Parathyroid adenoma (tissue), 2 donors: ENCODE measurements around the gene ZNF664.

Source experiments
- H2AFZ ChIP-seq: fragments of 300-600 bp; sonication (generic); one replicate; pipeline ENCODE4 v1.7.0; 2017; ENCODE audit warnings: antibody characterized with exemption, mild to moderate bottlenecking
- H3K27ac ChIP-seq: fragments of 300-600 bp; sonication (generic); one replicate; pipeline ENCODE4 v1.7.0; 2017
- H3K27me3 ChIP-seq: fragments of 300-600 bp; sonication (generic); one replicate; pipeline ENCODE4 v1.7.0; 2017; ENCODE audit warnings: low read length; ENCODE audit not compliant: control insufficient read depth, insufficient read depth
- H3K36me3 ChIP-seq: fragments of 300-600 bp; sonication (generic); one replicate; pipeline ENCODE4 v1.7.0; 2017; ENCODE audit warnings: low read length; ENCODE audit not compliant: control insufficient read depth, insufficient read depth
- H3K4me1 ChIP-seq: fragments of 300-600 bp; sonication (generic); one replicate; pipeline ENCODE4 v1.7.0; 2017; ENCODE audit warnings: control low read depth
- H3K4me2 ChIP-seq: fragments of 300-600 bp; sonication (generic); one replicate; pipeline ENCODE4 v1.7.0; 2017; ENCODE audit warnings: low read length
- H3K4me3 ChIP-seq: fragments of 300-600 bp; sonication (generic); one replicate; pipeline ENCODE4 v1.7.0; 2017; ENCODE audit warnings: low read depth, low read length
- H3K79me2 ChIP-seq: fragments of 300-600 bp; sonication (generic); one replicate; pipeline ENCODE4 v1.7.0; 2017; ENCODE audit warnings: control low read depth
- H3K9ac ChIP-seq: fragments of 300-600 bp; sonication (generic); one replicate; pipeline ENCODE4 v1.7.0; 2017; ENCODE audit warnings: mild to moderate bottlenecking
- H3K9me3 ChIP-seq: fragments of 300-600 bp; sonication (generic); one replicate; pipeline ENCODE4 v1.7.0; 2017; ENCODE audit warnings: low read length; ENCODE audit not compliant: control insufficient read depth
- CTCF ChIP-seq: fragments of 300-600 bp; sonication (generic); IDR thresholded peaks from one replicate; pipeline ENCODE4 v1.7.0; 2017; ENCODE audit warnings: antibody characterized with exemption, mild to moderate bottlenecking
- donor health status: primary hyperparathyroidism.

Gene ZNF664

GRCh38 chr12:124020514-124020949, 47.5 kb downstream of the ZNF664 start:
- Histone ChIP-seq H2AFZ (no peak overlapping the region), H3K4me2 (no peak overlapping the region), H3K36me3 (no peaks in the 10 kb centered on the region), H3K9me3 (no peaks in the 10 kb centered on the region), H3K9ac (no peak overlapping the region), H3K27me3 (no peaks in the 10 kb centered on the region), H3K27ac (peak overlapping the region; percentile 57), H3K79me2 (no peaks in the 10 kb centered on the region), H3K4me3 (no peak overlapping the region), H3K4me1 (peaks cover 20% of the 10 kb centered on the region)
- no peak for TF ChIP-seq CTCF

- TF ChIP-seq CTCF: no peak
- Histone ChIP-seq H2AFZ (no peak overlapping the region), H3K27me3 (no peaks in the 10 kb centered on the region), H3K4me1 (peaks cover 20% of the 10 kb centered on the region), H3K9ac (no peak overlapping the region), H3K27ac (peak overlapping the region; percentile 57), H3K79me2 (no peaks in the 10 kb centered on the region), H3K4me2 (no peak overlapping the region), H3K36me3 (no peaks in the 10 kb centered on the region), H3K4me3 (no peak overlapping the region), H3K9me3 (no peaks in the 10 kb centered on the region)
These were observed 48.0 kb downstream of the ZNF664 start for GRCh38 chr12:124021007-124021406.

- H3K4me3 ChIP-seq: no peak overlapping the region
- H3K9me3 ChIP-seq: no peaks in the 10 kb centered on the region
- no peak overlapping the region for H3K4me2 ChIP-seq
- H2AFZ ChIP-seq: no peak overlapping the region
- no peak overlapping the region for H3K27ac ChIP-seq
- H3K79me2 ChIP-seq: no peaks in the 10 kb centered on the region
- H3K4me1 ChIP-seq: peaks cover 20% of the 10 kb centered on the region
- H3K36me3 ChIP-seq: no peaks in the 10 kb centered on the region
- H3K27me3 ChIP-seq: no peaks in the 10 kb centered on the region
- no peak for TF ChIP-seq CTCF
- no peak overlapping the region for H3K9ac ChIP-seq
These were observed 49.1 kb downstream of the ZNF664 start for GRCh38 chr12:124022161-124022560.

DNA sequence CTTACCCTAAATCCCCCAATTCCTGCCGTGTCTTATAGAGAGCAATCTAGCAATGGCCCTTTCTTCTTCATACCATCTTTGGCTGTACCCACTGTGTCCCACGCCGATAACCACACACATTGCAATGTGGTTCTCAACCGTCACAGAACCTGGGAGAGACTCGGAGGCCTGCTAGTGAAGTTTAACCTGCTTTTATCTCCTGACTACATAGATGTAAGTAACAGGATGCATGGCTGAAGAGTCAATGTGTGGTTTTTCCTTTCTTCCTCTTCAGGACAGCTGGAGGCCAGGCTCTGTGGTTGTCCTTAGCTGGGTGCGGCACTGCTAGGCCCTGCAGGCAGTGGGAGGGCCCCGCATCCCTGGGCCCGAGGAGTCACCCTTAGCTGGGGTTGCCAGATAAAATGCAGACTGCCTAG, 51.3 kb downstream of the ZNF664 start:
- no peaks in the 10 kb centered on the region for H3K27me3 ChIP-seq
- no peak overlapping the region for H3K27ac ChIP-seq
- H2AFZ ChIP-seq: no peak overlapping the region
- H3K9me3 ChIP-seq: no peaks in the 10 kb centered on the region
- no peaks in the 10 kb centered on the region for H3K79me2 ChIP-seq
- H3K4me1 ChIP-seq: peaks cover 31% of the 10 kb centered on the region
- no peak overlapping the region for H3K4me2 ChIP-seq
- H3K4me3 ChIP-seq: no peak overlapping the region
- no peak overlapping the region for H3K9ac ChIP-seq
- TF ChIP-seq CTCF: no peak
- H3K36me3 ChIP-seq: no peaks in the 10 kb centered on the region

- Histone ChIP-seq H3K9me3 (no peaks in the 10 kb centered on the region), H3K36me3 (no peaks in the 10 kb centered on the region), H2AFZ (no peak overlapping the region), H3K4me2 (no peak overlapping the region), H3K9ac (no peak overlapping the region), H3K27ac (no peak overlapping the region), H3K4me1 (peaks cover 31% of the 10 kb centered on the region), H3K79me2 (no peaks in the 10 kb centered on the region), H3K4me3 (no peak overlapping the region), H3K27me3 (no peaks in the 10 kb centered on the region)
- TF ChIP-seq CTCF: no peak
These were observed 51.8 kb downstream of the ZNF664 start for GRCh38 chr12:124024776-124025175.
